ENCODE data around the gene CEP135. TPM values are rescaled to one million over a fixed set of nuclear protein-coding genes. Genes with fewer than 3 reads are reported as not detected.

The CEP135 gene
- total and polyA plus RNA-seq, 11 donors = 1.4 to 6.3 (median 2.4) TPM

GRCh38 chr4:56004235-56004634 is 55.5 kb downstream of the CEP135 start:
- no peak overlapping the region for H3K27ac ChIP-seq
- no peak for TF ChIP-seq CTCF (IDR thresholded peaks at IDR 0.05)
- no peak for TF ChIP-seq POLR2A (IDR thresholded peaks at IDR 0.05)
- intact Hi-C loops (cut with DNase I) = no loop called here
- no peak for DNase-seq
- 92 to 98% (median 96%) methylated on average over 2 of the region's 2 CpGs for WGBS, 4 donors
- peaks cover 0 to 13% (median 0%) of the 10 kb centered on the region in 12 donors for H3K9me3 ChIP-seq
- H3K4me3 ChIP-seq = no peak overlapping the region
- H3K4me1 ChIP-seq = no peaks in the 10 kb centered on the region
- no peaks in the 10 kb centered on the region for H3K27me3 ChIP-seq
- ATAC-seq = no peak
- H3K36me3 ChIP-seq = peaks cover 0 to 66% (median 32%) of the 10 kb centered on the region in 9 donors

DNA sequence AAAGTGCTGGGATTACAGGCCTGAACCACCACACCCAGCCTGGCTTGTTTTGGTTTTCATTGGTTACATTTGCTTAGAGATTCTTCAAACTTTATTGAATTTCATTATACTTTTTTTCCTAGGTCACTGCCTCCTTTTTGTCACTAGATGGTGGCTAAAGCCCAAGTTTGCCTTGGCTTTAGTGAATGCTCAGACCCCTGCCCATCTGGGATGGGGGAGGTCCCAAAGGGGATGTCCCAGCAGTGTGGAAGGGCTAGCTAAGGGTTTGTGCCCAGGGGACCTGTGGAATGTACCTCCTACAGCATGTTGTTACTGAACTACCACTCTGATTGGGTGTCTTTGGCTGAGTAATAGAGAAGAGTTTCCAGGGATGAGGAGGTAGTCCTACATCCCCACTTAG is 58.4 kb downstream of the CEP135 start:
- H3K4me1 ChIP-seq = no peaks in the 10 kb centered on the region
- H3K36me3 ChIP-seq = peaks cover 0 to 67% (median 46%) of the 10 kb centered on the region in 9 donors
- no peak for ATAC-seq
- no peaks in the 10 kb centered on the region for H3K27me3 ChIP-seq
- H3K9me3 ChIP-seq = peaks cover 0 to 9% (median 0%) of the 10 kb centered on the region in 12 donors
- intact Hi-C loops (cut with DNase I) = no loop called here
- no peak overlapping the region for H3K4me3 ChIP-seq
- no peak overlapping the region for H3K27ac ChIP-seq
- TF ChIP-seq POLR2A (IDR thresholded peaks at IDR 0.05) (no peak), CTCF (IDR thresholded peaks at IDR 0.05) (no peak)
- no peak for DNase-seq

DNA sequence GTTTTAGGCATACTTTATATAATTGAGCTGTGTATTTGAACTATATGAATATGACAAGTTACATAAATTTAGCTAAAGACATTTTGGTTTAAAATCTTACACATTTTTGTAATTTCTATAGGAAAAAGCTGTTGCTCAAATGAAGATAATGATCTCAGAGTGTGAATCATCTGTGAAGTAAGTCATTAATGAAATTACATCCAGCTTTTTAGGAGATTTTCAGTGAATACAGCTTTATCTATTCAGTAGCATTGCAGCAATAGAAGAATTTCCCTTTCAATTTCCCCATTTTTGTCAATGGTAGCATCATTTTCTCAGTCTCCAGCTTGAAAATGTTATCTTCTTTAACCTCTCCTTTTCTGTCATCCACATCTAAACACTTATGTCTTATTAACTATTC is 59.5 kb downstream of the CEP135 start:
- peaks cover 0 to 75% (median 55%) of the 10 kb centered on the region in 9 donors for H3K36me3 ChIP-seq
- no peak for DNase-seq
- TF ChIP-seq POLR2A (IDR thresholded peaks at IDR 0.05) (no peak), CTCF (IDR thresholded peaks at IDR 0.05) (no peak)
- H3K4me1 ChIP-seq = no peaks in the 10 kb centered on the region
- no peak overlapping the region for H3K27ac ChIP-seq
- H3K4me3 ChIP-seq = no peak overlapping the region
- H3K9me3 ChIP-seq = peaks cover 0 to 5% (median 0%) of the 10 kb centered on the region in 12 donors
- intact Hi-C loops (cut with DNase I) = no loop called here
- H3K27me3 ChIP-seq = no peaks in the 10 kb centered on the region
- no peak for ATAC-seq

- no peak for DNase-seq
- H3K27me3 ChIP-seq = no peaks in the 10 kb centered on the region
- ATAC-seq = no peak
- peaks cover 0 to 79% (median 46%) of the 10 kb centered on the region in 9 donors for H3K36me3 ChIP-seq
- intact Hi-C loops (cut with DNase I) = no loop called here
- no peak overlapping the region for H3K4me3 ChIP-seq
- peaks cover 0 to 9% (median 0%) of the 10 kb centered on the region in 12 donors for H3K9me3 ChIP-seq
- H3K4me1 ChIP-seq = no peaks in the 10 kb centered on the region
- TF ChIP-seq POLR2A (IDR thresholded peaks at IDR 0.05) (no peak), CTCF (IDR thresholded peaks at IDR 0.05) (no peak)
- no peak overlapping the region for H3K27ac ChIP-seq
Measured at GRCh38 chr4:56026596-56026995, 77.9 kb downstream of the CEP135 start.
